Mesenchymal stem cell (in vitro differentiated cells and primary cell): ENCODE results near the gene ASF1A.
A peak's percentile ranks its signal among the peaks of the same experiment; 100 is the strongest.
"Not testable (repeated sequence)": the region's sequence is repeated elsewhere in the genome, so short reads cannot be mapped to it uniquely, and the experiment has no call there.

Experiments
- DNase-seq: peaks from one replicate; pipeline ENCODE4 v3.0.0-alpha.2; 2013
- H2AFZ ChIP-seq: one replicate; pipeline ENCODE4 v1.6.1; 2013; ENCODE audit warnings: low read depth, mild to moderate bottlenecking, control low read depth, inconsistent platforms, low read length, moderate library complexity
- H2AK5ac ChIP-seq: 2 replicates; pipeline ENCODE4 v1.6.1; 2013; ENCODE audit warnings: low read length, moderate library complexity, mild to moderate bottlenecking, inconsistent platforms; ENCODE audit not compliant: severe bottlenecking
- H2BK120ac ChIP-seq: one replicate; pipeline ENCODE4 v1.6.1; 2013; ENCODE audit warnings: low read depth, mild to moderate bottlenecking, inconsistent platforms, low read length, moderate library complexity
- H2BK12ac ChIP-seq, 2 experiments: one replicate each; pipeline ENCODE4 v1.6.1; 2013; ENCODE audit warnings: inconsistent platforms in 2 of 2, low read length in 2 of 2, mild to moderate bottlenecking in 2 of 2, moderate library complexity in 2 of 2, control low read depth in 1 of 2
- H2BK15ac ChIP-seq: one replicate; pipeline ENCODE4 v1.6.1; 2013; ENCODE audit warnings: mild to moderate bottlenecking, low read depth, inconsistent platforms; ENCODE audit not compliant: poor library complexity, severe bottlenecking
- H2BK5ac ChIP-seq: 2 replicates; pipeline ENCODE4 v1.6.1; 2013; ENCODE audit warnings: low read depth, mild to moderate bottlenecking, low read length, control low read depth, inconsistent platforms; ENCODE audit not compliant: poor library complexity, severe bottlenecking
- H3K14ac ChIP-seq, 2 experiments: one replicate each; pipeline ENCODE4 v1.6.1; 2013; ENCODE audit warnings: inconsistent platforms in 2 of 2, low read length in 2 of 2, control low read depth in 1 of 2, mild to moderate bottlenecking in 1 of 2, moderate library complexity in 1 of 2
- H3K18ac ChIP-seq, 2 experiments: one replicate each; pipeline ENCODE4 v1.6.1; 2013; ENCODE audit warnings: inconsistent platforms in 2 of 2, low read length in 2 of 2, control low read depth in 1 of 2, low read depth in 1 of 2, mild to moderate bottlenecking in 1 of 2
- H3K23ac ChIP-seq, 2 experiments: one replicate each; pipeline ENCODE4 v1.6.1; 2013; ENCODE audit warnings: inconsistent platforms in 2 of 2, low read length in 2 of 2, mild to moderate bottlenecking in 2 of 2, moderate library complexity in 2 of 2, control low read depth in 1 of 2
- H3K27ac ChIP-seq: 2 replicates; pipeline ENCODE4 v1.5.1; 2013; ENCODE audit warnings: mild to moderate bottlenecking, moderate library complexity, low read length, control low read depth, inconsistent platforms; ENCODE audit not compliant: poor library complexity, severe bottlenecking
- H3K27me3 ChIP-seq, 2 experiments: 2 replicates each; pipeline versions ENCODE4 v1.6.1 to v1.7.0; 2013; ENCODE audit warnings: low read length in 2 of 2, mild to moderate bottlenecking in 2 of 2, moderate library complexity in 2 of 2, control low read depth in 1 of 2, inconsistent platforms in 1 of 2; ENCODE audit not compliant: control insufficient read depth in 1 of 2, insufficient read depth in 1 of 2
- H3K36me3 ChIP-seq, 2 experiments: 2 replicates each; pipeline versions ENCODE4 v1.6.1 to v1.7.0; 2013; ENCODE audit warnings: low read length in 2 of 2, control low read depth in 1 of 2, inconsistent platforms in 1 of 2, low read depth in 1 of 2, mild to moderate bottlenecking in 1 of 2; ENCODE audit not compliant: insufficient read depth in 2 of 2, control insufficient read depth in 1 of 2
- H3K4ac ChIP-seq, 2 experiments: one replicate each; pipeline ENCODE4 v1.6.1; 2013; ENCODE audit warnings: inconsistent platforms in 2 of 2, low read length in 2 of 2, mild to moderate bottlenecking in 2 of 2, moderate library complexity in 2 of 2, control low read depth in 1 of 2, low read depth in 1 of 2
- H3K4me1 ChIP-seq: 2 replicates; pipeline ENCODE4 v1.6.1; 2013; ENCODE audit warnings: low read depth, low read length, control low read depth; ENCODE audit not compliant: control insufficient read depth, insufficient read depth
- H3K4me2 ChIP-seq: 2 replicates; pipeline ENCODE4 v1.6.1; 2013; ENCODE audit warnings: low read length, mild to moderate bottlenecking, inconsistent platforms; ENCODE audit not compliant: poor library complexity, severe bottlenecking
- H3K4me3 ChIP-seq, 2 experiments: 2 replicates each; pipeline versions ENCODE4 v1.5.1 to v1.7.0; 2013; ENCODE audit warnings: low read length in 2 of 2, mild to moderate bottlenecking in 2 of 2, control low read depth in 1 of 2, low read depth in 1 of 2; ENCODE audit not compliant: insufficient read depth in 1 of 2
- H3K79me1 ChIP-seq: replicated peaks from 2 replicates; pipeline ENCODE4 v1.6.1; 2013; ENCODE audit warnings: mild to moderate bottlenecking, control low read depth, low read length, inconsistent platforms; ENCODE audit not compliant: poor library complexity, severe bottlenecking
- H3K9ac ChIP-seq: 2 replicates; pipeline ENCODE4 v1.7.0; 2013; ENCODE audit warnings: mild to moderate bottlenecking, low read length, moderate library complexity
- H3K9me3 ChIP-seq: 2 replicates; pipeline ENCODE4 v1.7.0; 2013; ENCODE audit warnings: mild to moderate bottlenecking, low read length; ENCODE audit not compliant: control insufficient read depth
- H4K8ac ChIP-seq: one replicate; pipeline ENCODE4 v1.6.1; 2013; ENCODE audit warnings: inconsistent platforms, mild to moderate bottlenecking, low read length, moderate library complexity
- H4K91ac ChIP-seq: one replicate; pipeline ENCODE4 v1.6.1; 2013; ENCODE audit warnings: mild to moderate bottlenecking, low read length, inconsistent platforms
- WGBS: methylation state at CpG from one replicate; pipeline ENCODE4 v1.1.7; 2013; ENCODE audit warnings: mixed read lengths; 5-methylcytosine and 5-hydroxymethylcytosine counted together

The ASF1A gene

GRCh38 chr6:118864341-118865099, 29.4 kb upstream of the ASF1A start:
- no peaks in the 10 kb centered on the region for H3K27me3 ChIP-seq
- WGBS = 91% methylated on average over 7 of the region's 7 CpGs
- H2BK120ac ChIP-seq = no peak overlapping the region
- H2BK15ac ChIP-seq = no peak overlapping the region
- H2AFZ ChIP-seq = no peak overlapping the region
- H3K4me2 ChIP-seq = no peak overlapping the region
- H3K79me1 ChIP-seq = peaks cover 34% of the 10 kb centered on the region
- H3K18ac ChIP-seq = no peak overlapping the region
- H3K9ac ChIP-seq = no peak overlapping the region
- H4K8ac ChIP-seq = no peak overlapping the region
- H3K27ac ChIP-seq = no peak overlapping the region
- no peak overlapping the region for H3K23ac ChIP-seq
- H3K4me1 ChIP-seq = peaks cover 5% of the 10 kb centered on the region
- no peak overlapping the region for H3K4me3 ChIP-seq
- no peak overlapping the region for H2AK5ac ChIP-seq
- H2BK12ac ChIP-seq = no peak overlapping the region
- no peak overlapping the region for H3K4ac ChIP-seq
- peaks cover 0 to 17% of the 10 kb centered on the region in 2 experiments for H3K36me3 ChIP-seq
- no peak overlapping the region for H2BK5ac ChIP-seq
- DNase-seq = no peak
- H3K9me3 ChIP-seq = no peaks in the 10 kb centered on the region
- no peak overlapping the region for H3K14ac ChIP-seq
- no peak overlapping the region for H4K91ac ChIP-seq

GRCh38 chr6:118865100-118865391, 28.9 kb upstream of the ASF1A start:
- Histone ChIP-seq H2AFZ (no peak overlapping the region), H4K8ac (no peak overlapping the region)

GRCh38 chr6:118867181-118867580, 26.8 kb upstream of the ASF1A start:
- H2BK5ac ChIP-seq = no peak overlapping the region
- H3K4me1 ChIP-seq = peaks cover 1% of the 10 kb centered on the region
- H3K18ac ChIP-seq = no peak overlapping the region
- no peak overlapping the region for H3K23ac ChIP-seq
- no peak overlapping the region for H2AFZ ChIP-seq
- no peaks in the 10 kb centered on the region for H3K27me3 ChIP-seq
- no peak overlapping the region for H3K14ac ChIP-seq
- no peak overlapping the region for H3K4me2 ChIP-seq
- H3K36me3 ChIP-seq = peaks cover 0 to 1% of the 10 kb centered on the region in 2 experiments
- WGBS = 20% methylated on average over 1 of the region's 4 CpGs
- H4K8ac ChIP-seq = no peak overlapping the region
- no peak overlapping the region for H2BK12ac ChIP-seq
- no peak overlapping the region for H2AK5ac ChIP-seq
- H4K91ac ChIP-seq = no peak overlapping the region
- H3K4ac ChIP-seq = no peak overlapping the region
- H3K79me1 ChIP-seq = peaks cover 19% of the 10 kb centered on the region
- no peak overlapping the region for H2BK15ac ChIP-seq
- H2BK120ac ChIP-seq = no peak overlapping the region
- no peak overlapping the region for H3K9ac ChIP-seq
- H3K27ac ChIP-seq = no peak overlapping the region
- DNase-seq = peak; percentile 30
- no peaks in the 10 kb centered on the region for H3K9me3 ChIP-seq
- no peak overlapping the region for H3K4me3 ChIP-seq

More at GRCh38 chr6:118865100-118865391, 28.9 kb upstream of the ASF1A start:
- no peak overlapping the region for H3K23ac ChIP-seq
- no peak overlapping the region for H3K18ac ChIP-seq
- no peak overlapping the region for H3K14ac ChIP-seq
- no peak overlapping the region for H4K91ac ChIP-seq
- no peak overlapping the region for H2AK5ac ChIP-seq
- H3K27ac ChIP-seq = no peak overlapping the region
- H3K4me2 ChIP-seq = no peak overlapping the region
- no peaks in the 10 kb centered on the region for H3K9me3 ChIP-seq
- H3K79me1 ChIP-seq = peaks cover 31% of the 10 kb centered on the region
- no peak overlapping the region for H2BK12ac ChIP-seq
- WGBS = 100% methylated on average over 2 of the region's 2 CpGs
- H3K4ac ChIP-seq = no peak overlapping the region
- no peak overlapping the region for H3K9ac ChIP-seq
- H3K36me3 ChIP-seq = peaks cover 0 to 17% of the 10 kb centered on the region in 2 experiments
- H2BK15ac ChIP-seq = no peak overlapping the region
- no peak for DNase-seq
- peaks cover 5% of the 10 kb centered on the region for H3K4me1 ChIP-seq
- no peaks in the 10 kb centered on the region for H3K27me3 ChIP-seq
- H2BK120ac ChIP-seq = no peak overlapping the region
- no peak overlapping the region for H3K4me3 ChIP-seq
- no peak overlapping the region for H2BK5ac ChIP-seq

- not testable (repeated sequence) for H3K4me1 ChIP-seq, H2BK12ac ChIP-seq, H3K18ac ChIP-seq, H2BK15ac ChIP-seq, H3K4me3 ChIP-seq, H2AFZ ChIP-seq, H2AK5ac ChIP-seq, H3K14ac ChIP-seq, H3K36me3 ChIP-seq, H2BK5ac ChIP-seq, H3K4me2 ChIP-seq, DNase-seq, H3K4ac ChIP-seq, H3K9me3 ChIP-seq, H3K23ac ChIP-seq, H3K27ac ChIP-seq, H2BK120ac ChIP-seq, H4K91ac ChIP-seq, H3K9ac ChIP-seq, H4K8ac ChIP-seq, H3K27me3 ChIP-seq
- H3K79me1 ChIP-seq = peaks cover 18% of the 10 kb centered on the region
- 100% methylated on average over 1 of the region's 2 CpGs for WGBS
Observed at GRCh38 chr6:118868901-118869300, 25.1 kb upstream of the ASF1A start.
